Adipose tissue (tissue), 3 donors: Measurements from ENCODE around the gene DCPS. TPM values are rescaled to one million over a fixed set of nuclear protein-coding genes. Genes with fewer than 3 reads are reported as not detected.

Experiments used
- H3K27ac ChIP-seq: one replicate; pipeline ENCODE4 v1.5.1; 2013; ENCODE audit warnings: low read depth, low read length
- WGBS, 3 donors: extraction: QIAGEN DNeasy Blood & Tissue Kit; methylation state at CpG; one replicate each; pipeline ENCODE4 v1.1.7; 2013; 5-methylcytosine and 5-hydroxymethylcytosine counted together
- polyA plus RNA-seq, 3 donors: library from polyadenylated mRNA; stranded (reverse); fragments of 200-250 nt; gene quantifications; one replicate each; pipeline ENCODE4 v1.2.3, GENCODE V29; 2013
- donor health status: healthy with polysubstance abuse.
- donor health status: Bipolar disorder and iron deficiency.
- donor health status: healthy.

The DCPS gene
- polyA plus RNA-seq, 3 donors = 13.5 to 17.4 (median 15.8) TPM

DNA sequence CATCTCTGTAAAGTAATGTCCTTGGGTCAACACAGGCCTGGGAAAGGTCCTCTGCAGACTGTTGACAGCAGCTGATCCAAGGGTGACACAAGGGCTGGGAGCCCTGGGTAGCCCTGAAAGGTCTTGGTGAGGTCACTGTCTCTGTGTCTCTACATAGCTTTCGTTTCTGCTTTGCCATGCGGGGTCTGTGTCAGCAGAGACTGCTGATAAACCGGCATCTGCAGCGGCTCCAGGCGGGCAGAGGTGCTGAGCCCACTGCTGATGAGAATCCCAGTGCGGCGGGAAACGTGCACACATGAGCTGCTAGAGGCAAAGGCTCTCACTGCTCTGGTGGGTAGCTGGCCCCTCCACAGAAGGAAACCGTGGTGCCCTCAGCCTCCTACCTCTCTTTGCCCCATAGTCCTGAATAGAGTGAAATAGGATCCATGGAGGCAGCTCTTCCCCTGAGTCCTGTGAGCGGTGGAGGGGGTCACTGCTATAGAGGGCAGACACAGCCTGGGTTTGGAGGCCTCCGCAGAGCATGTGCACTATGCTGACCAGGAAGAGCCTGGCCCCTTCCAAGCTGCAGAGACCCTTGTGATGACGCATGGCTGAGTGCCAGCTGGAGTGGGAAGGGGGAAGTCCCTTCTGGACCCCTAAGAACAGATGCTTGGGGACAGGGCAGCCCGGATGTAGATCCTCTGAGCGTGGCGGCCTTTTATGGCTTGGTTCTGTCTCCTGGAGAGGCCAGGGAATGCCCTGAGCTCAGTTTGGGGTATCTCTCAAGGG, 33.8 kb downstream of the DCPS start:
- H3K27ac ChIP-seq = no peak overlapping the region
- WGBS, 3 donors = 82 to 86% (median 84%) methylated on average over 15 of the region's 15 CpGs

DNA sequence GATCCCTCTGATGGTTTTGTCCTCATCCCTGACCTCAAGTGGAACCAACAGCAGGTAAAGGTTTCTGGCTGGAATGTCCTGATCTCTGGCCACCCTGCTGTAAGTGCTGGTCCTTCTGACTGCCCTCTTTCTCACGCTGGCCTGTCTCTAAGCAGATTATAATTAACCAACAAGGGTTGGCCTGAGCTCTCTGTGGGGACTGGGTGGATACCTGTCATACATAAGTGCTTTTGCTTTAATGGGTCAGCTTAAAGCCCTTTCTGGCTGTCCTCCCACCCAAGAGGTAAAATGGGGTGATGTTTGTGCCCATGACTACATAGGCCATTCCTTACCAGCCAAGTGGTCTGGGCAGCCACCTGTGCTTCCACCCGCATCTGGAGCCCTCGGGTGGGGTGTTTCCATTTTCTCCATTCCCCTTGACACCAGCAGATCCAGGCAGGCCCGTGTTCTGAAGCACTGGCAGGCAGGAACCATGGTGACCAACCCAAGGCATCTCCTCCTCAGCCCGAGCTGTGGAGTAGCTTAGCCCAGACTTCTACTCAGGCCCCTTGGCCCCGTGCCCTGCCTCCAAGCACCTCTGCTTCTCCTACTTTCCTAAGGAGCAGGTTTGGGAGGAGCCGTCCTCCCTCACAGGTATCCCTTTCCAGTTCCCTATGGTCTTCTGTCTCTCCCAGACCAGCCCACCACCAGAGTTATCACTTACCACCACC, 34.6 kb downstream of the DCPS start:
- 90 to 96% (median 94%) methylated on average over 7 of the region's 7 CpGs for whole genome bisulfite sequencing, 3 donors
- no peak overlapping the region for H3K27ac ChIP-seq

DNA sequence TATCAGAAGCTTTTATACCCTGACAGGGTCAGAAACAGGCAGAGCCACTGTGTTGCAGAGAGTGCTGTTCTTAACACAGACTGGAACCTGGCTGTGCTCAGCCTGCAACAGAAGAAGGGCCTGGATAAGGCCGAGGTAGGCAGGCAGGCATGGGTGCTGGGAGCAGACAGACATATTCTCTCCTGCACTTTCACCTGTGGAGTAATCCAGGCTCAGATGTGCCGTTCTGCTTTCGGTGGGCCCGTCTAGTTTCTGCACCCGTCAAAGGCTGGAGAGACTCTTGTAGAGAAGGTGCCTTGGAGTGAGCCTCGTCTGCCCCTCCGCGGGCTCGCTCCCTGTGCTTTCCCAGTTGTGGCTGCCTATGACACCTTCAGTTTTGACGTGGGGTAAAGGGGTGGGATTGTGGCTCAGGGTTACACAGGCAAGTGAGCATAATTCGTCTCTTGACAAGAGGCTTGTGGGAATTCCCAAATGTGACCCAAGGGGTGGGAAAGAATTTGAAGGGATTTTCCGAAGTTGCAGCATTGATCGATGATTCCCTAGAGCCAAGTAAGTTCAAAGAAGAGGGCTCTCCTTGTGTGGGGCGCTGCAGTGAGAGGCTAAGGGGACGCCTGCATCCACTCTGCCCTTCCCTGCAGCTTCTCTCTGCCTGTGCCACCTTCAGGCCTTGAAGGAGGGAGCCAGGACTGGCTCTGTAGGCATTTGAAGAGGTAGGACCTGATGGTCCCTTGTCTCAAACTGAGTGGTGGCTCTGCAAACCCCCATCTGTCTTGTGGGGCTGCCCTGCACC, 35.4 kb downstream of the DCPS start:
- WGBS, 3 donors = 76 to 81% (median 77%) methylated on average over 15 of the region's 15 CpGs
- H3K27ac ChIP-seq = no peak overlapping the region

DNA sequence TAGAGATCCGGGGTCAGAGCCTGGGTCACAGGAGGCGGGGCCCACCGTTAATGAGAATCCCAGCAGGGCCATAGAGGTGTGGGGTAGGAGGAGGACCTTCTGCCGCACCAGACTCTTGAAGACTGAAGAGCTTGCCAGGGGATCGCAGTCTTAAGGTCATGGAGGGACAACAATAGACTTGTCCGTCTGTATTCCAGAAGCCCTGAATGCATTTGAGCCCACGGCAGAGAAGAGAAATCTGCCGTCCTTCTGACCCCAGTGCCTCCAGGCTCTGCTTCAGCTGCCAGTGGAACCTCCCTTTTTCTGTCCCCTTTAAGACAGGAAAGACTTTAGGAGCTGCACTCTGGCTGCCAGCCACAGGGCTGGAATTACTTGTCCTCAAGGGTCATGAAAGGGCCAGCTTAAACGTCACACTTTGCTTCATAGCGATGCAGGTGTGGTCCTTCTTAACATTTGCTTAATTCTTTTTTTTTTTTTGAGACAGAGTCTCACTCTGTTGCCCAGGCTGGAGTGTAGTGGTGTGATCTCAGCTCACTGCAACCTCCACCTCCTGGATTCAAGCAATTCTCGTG, 36.1 kb downstream of the DCPS start:
- 50 to 82% (median 52%) methylated on average over 11 of the region's 11 CpGs for WGBS, 3 donors
- no peak overlapping the region for H3K27ac ChIP-seq

DNA sequence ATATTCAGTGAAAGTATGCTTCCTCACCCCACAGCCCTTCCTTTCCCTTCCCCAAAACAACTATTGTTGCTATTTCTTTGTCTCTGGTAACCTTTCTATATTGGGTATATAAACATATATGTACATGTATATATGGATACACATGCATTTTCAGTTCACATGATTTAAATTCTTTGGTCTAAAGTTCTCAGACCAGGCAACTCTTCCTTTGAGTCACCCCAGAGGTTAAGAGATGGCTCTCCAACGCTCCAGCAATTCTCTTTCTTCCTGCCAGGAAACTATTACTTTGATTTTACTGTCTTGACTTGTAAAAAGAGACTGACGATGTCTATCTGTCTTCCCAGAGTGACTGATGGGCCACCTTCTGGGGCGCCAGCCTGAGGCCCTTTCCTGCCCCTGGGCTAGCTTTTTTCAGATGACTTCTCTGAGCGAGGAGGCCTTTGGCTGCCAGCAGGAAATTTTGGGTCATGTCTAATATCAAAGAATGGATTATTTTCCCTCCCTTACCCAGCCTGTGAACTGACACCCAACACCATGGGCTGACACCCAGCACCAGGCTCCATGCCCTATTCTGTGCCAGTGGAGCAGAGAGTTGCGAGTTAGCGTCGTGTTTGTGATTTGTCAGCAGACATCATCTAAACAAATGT, 37.2 kb downstream of the DCPS start:
- WGBS, 3 donors = 78 to 85% (median 82%) methylated on average over 7 of the region's 7 CpGs
- no peak overlapping the region for H3K27ac ChIP-seq

DNA sequence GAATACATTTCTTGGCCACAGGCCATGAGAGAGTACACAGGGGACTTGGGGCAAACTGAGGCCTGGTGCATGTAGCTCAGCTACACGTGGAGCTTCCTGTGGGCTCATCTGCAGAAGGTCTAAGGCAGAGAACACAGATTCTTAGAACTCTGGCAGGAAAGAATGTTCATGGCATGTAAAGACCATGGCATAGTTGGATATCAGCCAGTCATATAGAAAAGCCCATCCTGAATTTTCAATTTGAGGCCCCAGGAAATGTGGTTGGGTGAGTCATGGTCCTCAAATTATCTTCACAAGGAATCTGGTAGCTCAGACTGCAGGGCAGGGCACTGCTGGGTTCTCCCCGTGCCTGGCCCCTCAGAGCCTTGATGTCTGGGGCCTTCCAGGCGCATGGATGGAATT, 37.9 kb downstream of the DCPS start:
- no peak overlapping the region for H3K27ac ChIP-seq
- 49 to 88% (median 64%) methylated on average over 3 of the region's 3 CpGs for WGBS, 3 donors

DNA sequence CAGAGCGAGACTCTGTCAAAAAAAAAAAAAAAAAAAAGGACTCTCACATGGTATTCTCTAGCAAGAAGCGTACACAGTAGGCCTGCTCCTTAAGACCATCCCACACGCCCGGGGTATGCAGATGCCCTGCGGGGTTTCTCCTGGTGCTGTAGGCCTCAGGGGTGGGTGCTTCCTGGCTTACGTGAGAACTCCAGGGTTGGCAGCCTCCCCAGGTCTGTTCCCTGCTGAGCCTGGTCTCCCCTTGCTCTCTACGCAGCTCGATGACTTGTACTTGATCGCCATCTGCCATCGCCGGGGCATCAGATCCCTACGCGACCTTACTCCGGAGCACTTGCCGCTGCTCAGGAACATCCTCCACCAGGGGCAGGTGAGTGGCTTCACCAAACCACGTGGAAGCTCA, 39.2 kb downstream of the DCPS start:
- H3K27ac ChIP-seq = no peak overlapping the region
- WGBS, 3 donors = 95 to 97% (median 96%) methylated on average over 15 of the region's 16 CpGs

DNA sequence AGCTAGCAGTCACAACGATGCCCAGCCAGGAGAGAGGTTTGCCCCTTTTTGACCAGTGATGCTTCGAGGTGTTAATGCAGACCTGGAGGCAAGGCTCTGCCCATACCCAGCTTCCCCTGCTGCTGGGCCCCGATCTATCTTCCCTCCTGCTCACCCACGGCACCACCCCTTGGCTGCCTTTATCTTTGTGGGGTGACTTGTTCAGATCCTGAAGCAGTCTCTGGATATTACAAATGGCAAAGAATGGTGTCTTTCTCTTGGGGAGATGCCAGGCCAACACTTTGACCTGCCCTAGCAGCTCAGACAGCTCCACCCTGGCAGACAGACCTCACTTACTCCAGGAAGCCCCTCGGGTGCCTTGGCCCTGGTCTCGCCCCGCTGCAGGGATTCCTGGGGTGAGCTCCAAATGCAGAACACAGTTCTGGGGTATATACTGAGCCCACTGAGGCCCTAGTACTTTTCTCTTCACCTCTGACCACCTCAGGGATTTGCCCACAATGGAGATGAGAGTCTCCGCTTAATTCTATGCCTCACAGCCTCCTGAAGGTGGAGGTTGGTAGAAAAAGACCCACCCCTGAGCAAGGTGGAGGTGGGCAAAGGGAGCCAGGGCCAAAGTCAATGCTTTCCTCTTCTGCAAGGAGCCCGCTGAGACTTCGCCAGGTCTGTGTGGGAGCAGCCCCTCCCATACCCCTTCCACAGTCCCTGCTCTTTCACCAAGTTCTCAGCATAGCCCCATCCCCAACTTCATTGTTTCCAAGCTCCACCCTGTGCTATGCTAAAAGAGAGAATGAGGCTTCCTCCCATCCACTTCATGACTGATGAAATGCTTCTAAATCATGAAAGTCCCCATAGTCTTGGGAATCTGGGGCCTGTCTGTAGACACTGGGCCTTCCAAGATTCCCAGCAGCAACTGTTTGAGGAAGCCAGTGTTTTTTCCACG, 40.6 kb downstream of the DCPS start:
- 85 to 87% (median 86%) methylated on average over 11 of the region's 11 CpGs for WGBS, 3 donors
- no peak overlapping the region for H3K27ac ChIP-seq

DNA sequence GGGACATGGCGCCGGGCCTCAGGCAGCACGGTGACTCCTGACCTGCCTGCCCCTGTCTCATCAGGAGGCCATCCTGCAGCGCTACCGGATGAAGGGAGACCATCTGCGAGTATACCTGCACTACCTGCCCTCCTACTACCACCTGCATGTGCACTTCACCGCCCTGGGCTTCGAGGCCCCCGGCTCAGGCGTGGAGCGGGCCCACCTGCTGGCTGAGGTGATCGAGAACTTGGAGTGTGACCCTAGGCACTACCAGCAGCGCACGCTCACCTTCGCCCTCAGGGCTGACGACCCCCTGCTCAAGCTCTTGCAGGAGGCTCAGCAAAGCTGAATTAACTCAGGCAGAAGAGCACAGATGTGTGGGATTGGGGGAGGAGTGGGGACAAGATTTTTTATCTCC, 41.4 kb downstream of the DCPS start:
- 92 to 95% (median 94%) methylated on average over 16 of the region's 16 CpGs for WGBS, 3 donors
- peak overlapping the region; percentile 41 for H3K27ac ChIP-seq

DNA sequence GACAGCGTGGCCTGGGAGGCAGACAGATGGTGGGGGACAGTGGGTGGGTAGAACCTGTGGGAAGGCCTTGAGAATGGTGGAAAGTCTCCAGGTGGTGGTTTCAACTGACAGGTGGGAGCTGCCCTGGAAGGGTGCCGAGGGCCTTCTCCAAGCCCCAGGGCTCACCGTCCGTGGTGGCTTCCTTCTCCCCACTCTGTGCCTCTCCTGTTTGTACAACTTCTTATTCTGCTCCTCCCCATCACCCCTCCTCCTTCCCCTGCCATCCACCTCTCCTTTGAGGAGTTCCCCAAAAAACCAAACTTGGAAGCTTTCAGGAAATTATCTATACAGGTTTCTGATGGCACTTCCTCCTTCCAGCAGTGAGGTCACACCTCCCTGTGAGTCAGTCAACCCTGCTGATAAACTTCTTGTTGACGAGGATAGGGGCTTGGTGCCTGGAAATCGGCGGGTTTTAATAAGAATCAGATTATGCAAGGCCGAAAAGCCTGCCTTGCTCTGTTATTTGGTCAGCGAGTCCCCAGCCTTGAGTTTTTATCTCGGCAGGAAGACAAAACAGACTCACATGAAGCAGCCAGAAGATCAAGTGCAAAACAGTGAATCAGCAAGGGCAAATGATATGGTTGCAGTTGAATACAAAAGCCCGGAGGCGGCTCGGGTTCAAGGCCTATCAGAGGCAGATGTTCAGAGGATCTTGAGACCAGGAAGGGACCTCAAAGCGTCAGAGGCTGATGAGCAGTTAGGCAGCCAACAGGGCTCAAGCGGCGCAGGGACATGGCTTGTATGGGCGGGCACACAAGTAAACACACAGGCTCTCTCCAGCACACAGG, 42.1 kb downstream of the DCPS start:
- 38 to 49% (median 44%) methylated on average over 14 to 17 of the region's 17 CpGs for WGBS, 3 donors

DNA sequence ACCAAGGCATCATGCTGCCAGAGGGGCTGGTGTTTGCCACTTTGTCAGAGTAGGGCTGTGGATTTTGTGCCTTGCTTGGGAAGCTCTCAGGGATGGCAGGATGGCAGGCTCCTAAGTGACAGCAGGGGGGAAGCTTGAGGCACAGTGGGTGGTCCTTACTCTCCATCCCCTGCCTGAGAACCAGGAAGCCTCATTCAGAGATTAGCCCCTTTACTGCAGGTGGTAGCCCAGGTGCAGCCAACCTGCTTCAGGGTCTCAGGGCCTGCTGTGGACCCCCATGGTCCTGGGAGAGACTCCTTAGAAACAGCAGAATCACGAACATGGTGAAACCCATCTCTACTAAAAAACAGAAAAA, 42.7 kb downstream of the DCPS start:
- 84 to 100% (median 95%) methylated on average over 1 of the region's 1 CpG for WGBS, 3 donors
- peak overlapping the region; percentile 1 for H3K27ac ChIP-seq

More for the DNA sequence above, 42.1 kb downstream of the DCPS start:
- H3K27ac ChIP-seq = peak overlapping the region; percentile 41

DNA sequence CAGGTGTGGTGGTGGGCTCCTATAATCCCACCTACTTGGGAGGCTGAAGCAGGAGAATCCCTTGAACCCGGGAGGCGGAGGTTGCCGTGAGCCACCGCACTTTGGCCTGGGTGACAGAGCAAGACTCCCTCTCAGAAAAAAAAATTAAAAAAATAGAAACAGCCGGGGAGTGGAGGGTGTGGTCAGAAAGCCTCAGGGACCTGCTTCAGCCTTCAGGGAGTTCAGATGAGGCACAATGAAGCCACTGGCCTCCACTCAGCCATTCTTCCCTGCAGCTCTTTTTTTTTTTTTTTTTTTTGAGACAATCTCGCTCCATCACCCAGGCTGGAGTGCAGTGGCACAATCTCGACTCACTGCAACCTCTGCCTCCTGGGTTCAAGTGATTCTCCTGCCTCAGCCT, 43.1 kb downstream of the DCPS start:
- peak overlapping the region; percentile 1 for H3K27ac ChIP-seq
- WGBS, 3 donors = 78 to 96% (median 85%) methylated on average over 6 to 7 of the region's 7 CpGs

DNA sequence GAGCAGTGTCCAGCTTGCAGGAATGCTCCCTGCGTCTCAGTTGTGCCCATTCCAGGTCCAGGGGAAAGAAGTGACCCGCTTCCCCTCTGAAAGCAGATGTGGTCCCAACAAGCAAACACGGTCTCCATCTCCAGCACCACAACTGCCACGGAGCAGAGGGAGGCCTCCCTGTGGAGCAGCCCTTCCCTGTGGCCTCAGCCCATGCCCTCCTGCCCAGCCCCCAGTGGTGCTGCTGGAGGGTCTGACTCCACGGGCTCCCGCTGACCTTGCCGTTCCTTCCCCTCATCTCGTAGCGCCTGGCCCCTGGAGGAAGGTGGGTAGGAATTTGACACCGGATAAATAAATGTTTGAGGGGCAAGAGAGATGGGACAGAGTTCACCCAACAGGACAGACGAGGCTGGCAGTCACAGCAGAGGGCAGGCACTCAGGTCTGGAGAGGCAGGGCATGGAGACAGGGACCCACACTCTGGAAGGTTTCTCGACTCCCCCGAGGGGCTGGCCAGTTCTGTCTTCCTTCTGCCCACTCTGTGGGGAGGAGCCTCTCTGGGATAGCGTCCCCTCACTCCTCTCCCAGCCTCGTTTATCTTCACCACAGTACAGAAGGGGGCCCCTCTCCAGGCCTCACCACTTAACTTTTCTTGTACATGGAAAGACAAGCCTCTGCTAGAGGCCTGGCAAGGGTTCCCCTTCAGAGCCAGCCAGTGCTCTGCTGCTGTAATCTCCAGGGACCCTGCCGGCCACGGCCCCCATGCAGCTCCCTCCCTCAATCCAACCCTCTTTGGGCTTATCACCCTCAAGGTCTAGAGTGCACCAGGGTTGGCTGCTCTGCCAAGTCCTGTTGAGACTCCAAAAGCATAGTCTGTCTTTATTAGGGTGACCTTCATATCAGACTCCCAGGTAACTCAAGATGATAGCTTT, 44.1 kb downstream of the DCPS start:
- H3K27ac ChIP-seq = no peak overlapping the region
- 72 to 77% (median 74%) methylated on average over 17 of the region's 17 CpGs for WGBS, 3 donors

DNA sequence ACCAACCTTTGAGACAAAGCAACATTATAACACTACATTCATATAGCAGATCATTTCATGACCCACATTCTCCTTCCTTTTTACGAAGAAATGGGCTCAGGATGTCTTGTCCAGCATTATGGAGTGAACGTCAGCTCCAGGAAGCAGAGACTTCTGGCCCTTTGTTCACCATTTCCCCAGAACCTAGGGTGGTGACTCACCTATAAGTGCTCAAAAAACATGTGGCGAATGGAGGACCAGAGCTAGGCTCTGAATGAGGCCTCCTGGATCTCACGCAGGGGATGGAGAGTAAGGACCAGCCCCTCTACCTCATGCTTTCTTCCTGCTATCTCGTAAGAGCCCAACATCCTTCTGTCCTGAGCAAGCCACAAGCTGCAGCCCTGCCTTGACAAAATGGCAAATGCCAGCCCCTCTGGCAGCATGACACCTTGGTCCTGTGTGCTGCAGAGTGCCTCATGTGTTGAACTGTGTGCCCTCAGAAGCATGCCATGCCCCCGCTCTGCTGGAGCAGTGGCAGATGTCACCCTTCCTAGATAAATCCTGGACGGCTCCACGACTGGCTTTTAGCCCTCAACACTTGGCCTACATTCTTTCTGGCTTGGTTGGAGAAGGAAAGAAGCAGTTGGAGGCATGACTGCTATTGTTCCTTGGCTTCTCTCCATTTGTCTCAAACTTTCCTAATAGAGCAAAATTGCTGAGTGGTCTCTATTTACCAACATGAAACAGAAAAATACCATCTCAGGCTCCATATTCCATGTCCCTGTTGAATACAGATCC, 45.1 kb downstream of the DCPS start:
- no peak overlapping the region for H3K27ac ChIP-seq
- WGBS, 3 donors = 54 to 73% (median 63%) methylated on average over 8 of the region's 8 CpGs

DNA sequence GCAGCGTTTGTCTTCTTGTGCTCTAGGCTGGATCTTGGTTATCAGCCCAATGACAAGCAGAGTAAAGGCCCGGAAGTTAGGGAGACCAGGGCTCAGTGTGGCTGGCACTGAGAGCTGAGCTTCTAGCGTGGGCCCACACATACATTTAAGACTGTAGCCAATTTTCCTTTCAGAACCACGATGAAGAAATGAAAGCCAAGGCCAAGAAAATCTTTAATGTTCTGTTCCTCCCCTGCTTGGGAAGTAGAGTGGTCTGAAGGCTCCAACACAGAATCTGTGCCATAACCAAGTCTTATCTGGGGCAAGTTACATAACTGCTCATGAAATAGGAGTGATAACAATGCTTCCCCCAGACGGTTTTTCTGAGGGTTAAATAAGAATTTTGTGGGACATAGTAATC, 47.0 kb downstream of the DCPS start:
- 55 to 63% (median 61%) methylated on average over 5 of the region's 5 CpGs for WGBS, 3 donors
- H3K27ac ChIP-seq = no peak overlapping the region
